H1 (cell line): ENCODE measurements around the gene TCEA2. TPM values are rescaled to one million over a fixed set of nuclear protein-coding genes. Genes with fewer than 3 reads are reported as not detected.

Experiments
- CTCF ChIA-PET: fragments of 300-600 bp; sonication (Branson Sonifier 250); formaldehyde crosslinking; loops from one replicate; lab custom pipeline; 2021; ENCODE audit not compliant: partially characterized antibody; lab: Charles Lee
- POLR2A ChIA-PET: fragments of 300-600 bp; sonication (Branson Sonifier 250); formaldehyde crosslinking; loops from one replicate; lab custom pipeline; 2021; ENCODE audit warnings: inconsistent platforms; ENCODE audit not compliant: partially characterized antibody; lab: Charles Lee
- DNase-seq, 2 experiments: peaks; one replicate each; pipeline versions ENCODE4 v3.0.0 to v3.0.0-alpha.2; 2010 to 2022; ENCODE audit warnings: low spot score in 2 of 2, low read depth in 1 of 2, mixed read lengths in 1 of 2
- FAIRE-seq: peaks from 2 replicates; lab custom pipeline; 2011; peaks lifted over from hg19 to GRCh38; lab: Jason Lieb, UNC
- H2AFZ ChIP-seq: 2 replicates; pipeline ENCODE4 v1.8.1; 2012; ENCODE audit warnings: low read length, inconsistent platforms
- H2AK5ac ChIP-seq: 2 replicates; pipeline ENCODE4 v1.6.1; 2013; ENCODE audit warnings: low read depth, low read length
- H2BK120ac ChIP-seq: replicated peaks from 2 replicates; pipeline ENCODE3; 2013; ENCODE audit warnings: low read depth, low read length, inconsistent platforms
- H2BK12ac ChIP-seq: 2 replicates; pipeline ENCODE4 v1.6.1; 2013; ENCODE audit warnings: low read depth, low read length
- H2BK15ac ChIP-seq: 2 replicates; pipeline ENCODE4 v1.6.1; 2013; ENCODE audit warnings: low read length
- H2BK20ac ChIP-seq: 2 replicates; pipeline ENCODE4 v1.6.1; 2013; ENCODE audit warnings: low read length
- H2BK5ac ChIP-seq: 2 replicates; pipeline ENCODE4 v1.6.1; 2013; ENCODE audit warnings: low read depth, low read length
- H3K14ac ChIP-seq: 2 replicates; pipeline ENCODE4 v1.6.1; 2013; ENCODE audit warnings: inconsistent platforms; ENCODE audit not compliant: insufficient read length
- H3K18ac ChIP-seq: 2 replicates; pipeline ENCODE4 v1.6.1; 2013; ENCODE audit warnings: low read length; ENCODE audit errors: extremely low read depth
- H3K23ac ChIP-seq: 2 replicates; pipeline ENCODE4 v1.6.1; 2013; ENCODE audit warnings: inconsistent platforms; ENCODE audit not compliant: insufficient read length
- H3K23me2 ChIP-seq: 2 replicates; pipeline ENCODE4 v1.6.1; 2013; ENCODE audit warnings: low read depth, low read length
- H3K27ac ChIP-seq: 2 replicates; pipeline ENCODE4 v1.6.1; 2011; ENCODE audit warnings: low read depth, low read length, inconsistent platforms
- H3K27me3 ChIP-seq, 4 experiments: replicated peaks in 1 of 4; 1 replicate in 1 of 4; 2 replicates in 3 of 4; pipeline versions ENCODE4 v1.6.1 to v1.8.1; 2011 to 2013; ENCODE audit warnings: low read length in 3 of 4, mild to moderate bottlenecking in 3 of 4, inconsistent platforms in 2 of 4, mixed read lengths in 2 of 4, moderate library complexity in 1 of 4; ENCODE audit not compliant: control insufficient read depth in 3 of 4, insufficient read depth in 3 of 4; ENCODE audit errors: extremely low read depth in 1 of 4
- H3K36me3 ChIP-seq, 4 experiments: 2 replicates each; pipeline versions ENCODE4 v1.6.1 to v1.8.1; 2011 to 2013; ENCODE audit warnings: mild to moderate bottlenecking in 4 of 4, low read length in 3 of 4, moderate library complexity in 2 of 4, control low read depth in 1 of 4, inconsistent platforms in 1 of 4; ENCODE audit not compliant: insufficient read depth in 4 of 4, control insufficient read depth in 2 of 4
- H3K4ac ChIP-seq: replicated peaks from 2 replicates; pipeline ENCODE3; 2013; ENCODE audit warnings: low read length, low read depth, mixed read lengths, inconsistent platforms; ENCODE audit not compliant: insufficient read length
- H3K4me1 ChIP-seq, 4 experiments: replicated peaks in 1 of 4; 1 replicate in 1 of 4; 2 replicates in 3 of 4; pipeline versions ENCODE4 v1.6.1 to v1.8.1; 2011 to 2013; ENCODE audit warnings: low read length in 3 of 4, inconsistent platforms in 2 of 4, mixed read lengths in 1 of 4; ENCODE audit not compliant: insufficient read depth in 4 of 4, control insufficient read depth in 3 of 4
- H3K4me2 ChIP-seq, 2 experiments: 2 replicates each; pipeline versions ENCODE4 v1.6.1 to v1.8.1; 2011 to 2013; ENCODE audit warnings: low read depth in 2 of 2, low read length in 2 of 2, control low read depth in 1 of 2, inconsistent platforms in 1 of 2, mild to moderate bottlenecking in 1 of 2; ENCODE audit not compliant: insufficient read depth in 1 of 2
- H3K4me3 ChIP-seq, 4 experiments: fragments of 200-600, 300-600 bp in 1 of 4; sonication (generic), shearing (Covaris generic), sonication (Bioruptor Twin) in 1 of 4; 2 replicates each; pipeline versions ENCODE4 v1.5.1 to v1.8.1; 2011 to 2016; ENCODE audit warnings: low read length in 4 of 4, low read depth in 3 of 4, control low read depth in 2 of 4, inconsistent platforms in 2 of 4, mild to moderate bottlenecking in 2 of 4, mixed read lengths in 1 of 4, moderate library complexity in 1 of 4; ENCODE audit not compliant: insufficient read depth in 2 of 4; ENCODE audit errors: extremely low read depth in 1 of 4
- H3K56ac ChIP-seq: replicated peaks from 2 replicates; pipeline ENCODE3; 2013; ENCODE audit warnings: low read depth, mild to moderate bottlenecking, mixed read lengths, low read length, inconsistent platforms; ENCODE audit not compliant: insufficient read length
- H3K79me1 ChIP-seq: 2 replicates; pipeline ENCODE4 v1.6.1; 2013; ENCODE audit warnings: low read depth, low read length, control low read depth
- H3K79me2 ChIP-seq, 2 experiments: 2 replicates each; pipeline versions ENCODE4 v1.6.1 to v1.8.1; 2012 to 2013; ENCODE audit warnings: low read length in 2 of 2, mild to moderate bottlenecking in 2 of 2, inconsistent platforms in 1 of 2; ENCODE audit not compliant: insufficient read depth in 2 of 2, control insufficient read depth in 1 of 2
- H3K9ac ChIP-seq, 4 experiments: replicated peaks in 1 of 4; 1 replicate in 1 of 4; 2 replicates in 3 of 4; pipeline versions ENCODE4 v1.6.1 to v1.8.1; 2011 to 2013; ENCODE audit warnings: low read depth in 3 of 4, low read length in 3 of 4, control low read depth in 2 of 4, mild to moderate bottlenecking in 2 of 4, moderate library complexity in 2 of 4, inconsistent platforms in 1 of 4; ENCODE audit errors: extremely low read depth in 1 of 4
- H3K9me3 ChIP-seq, 2 experiments: 2 replicates each; pipeline versions ENCODE4 v1.6.1 to v1.8.1; 2012 to 2013; ENCODE audit warnings: mild to moderate bottlenecking in 2 of 2, moderate library complexity in 2 of 2, control low read depth in 1 of 2, inconsistent platforms in 1 of 2, low read depth in 1 of 2, low read length in 1 of 2, mixed read lengths in 1 of 2; ENCODE audit not compliant: insufficient read depth in 2 of 2
- H4K20me1 ChIP-seq, 2 experiments: replicated peaks in 1 of 2; 2 replicates each; pipeline versions ENCODE3 to v1.8.1; 2011 to 2013; ENCODE audit warnings: inconsistent platforms in 2 of 2, low read length in 2 of 2, mild to moderate bottlenecking in 1 of 2; ENCODE audit not compliant: insufficient read depth in 2 of 2, control insufficient read depth in 1 of 2
- H4K5ac ChIP-seq: 2 replicates; pipeline ENCODE4 v1.6.1; 2013; ENCODE audit warnings: low read length, low read depth, mixed read lengths, inconsistent platforms; ENCODE audit not compliant: insufficient read length
- H4K8ac ChIP-seq: 2 replicates; pipeline ENCODE4 v1.8.0; 2013; ENCODE audit warnings: mild to moderate bottlenecking, moderate library complexity, low read length, inconsistent platforms; ENCODE audit not compliant: insufficient read depth; ENCODE audit errors: extremely low read depth
- H4K91ac ChIP-seq: replicated peaks from 2 replicates; pipeline ENCODE3; 2013; ENCODE audit warnings: low read length, mixed read lengths, inconsistent platforms; ENCODE audit not compliant: insufficient read length
- ASH2L ChIP-seq: fragments of 200-600, 300-600 bp; sonication (generic); IDR thresholded peaks from one replicate; pipeline ENCODE4 v1.7.1; 2017; ENCODE audit warnings: low read length
- HDAC2 ChIP-seq, 2 experiments: fragments of 300-600 bp in 1 of 2; sonication (generic) in 1 of 2; IDR thresholded peaks; 2 replicates each; pipeline ENCODE4 v1.6.1; 2011 to 2012; ENCODE audit warnings: low read depth in 2 of 2, low read length in 2 of 2, mild to moderate bottlenecking in 2 of 2, moderate library complexity in 2 of 2, borderline replicate concordance in 1 of 2, inconsistent platforms in 1 of 2
- JUN ChIP-seq: IDR thresholded peaks from 2 replicates; pipeline ENCODE4 v1.6.1; 2011; ENCODE audit warnings: low read depth, mild to moderate bottlenecking, improper control_type of control experiment, low read length
- KDM4A ChIP-seq: IDR thresholded peaks from one replicate; pipeline ENCODE4 v1.7.1; 2012; ENCODE audit warnings: low read depth, mild to moderate bottlenecking, moderate library complexity, low read length, inconsistent platforms; ENCODE audit not compliant: severe bottlenecking
- MAFK ChIP-seq: IDR thresholded peaks from 2 replicates; pipeline ENCODE4 v1.6.1; 2012; ENCODE audit warnings: low read depth, mild to moderate bottlenecking, improper control_type of control experiment, low read length
- MAX ChIP-seq: IDR thresholded peaks from 2 replicates; pipeline ENCODE4 v1.6.1; 2012; ENCODE audit warnings: inconsistent platforms
- SIRT6 ChIP-seq: IDR thresholded peaks from one replicate; pipeline ENCODE4 v1.7.1; 2012; ENCODE audit warnings: low read length, inconsistent platforms
- SP1 ChIP-seq: IDR thresholded peaks from 2 replicates; pipeline ENCODE4 v1.6.1; 2011; ENCODE audit warnings: low read depth, low read length
- SP4 ChIP-seq: IDR thresholded peaks from 2 replicates; pipeline ENCODE4 v1.6.1; 2012; ENCODE audit warnings: low read length, inconsistent platforms
- USF2 ChIP-seq: IDR thresholded peaks from 2 replicates; pipeline ENCODE4 v1.6.1; 2011; ENCODE audit warnings: low read length, improper control_type of control experiment
- WGBS, 2 experiments: shearing (Covaris generic) in 1 of 2; methylation state at CpG; one replicate each; pipeline versions ENCODE4 v1.1.6 to v1.1.7; 2013 to 2015; ENCODE audit warnings: low lambda C conversion rate in 2 of 2, mixed read lengths in 2 of 2, inconsistent platforms in 1 of 2, low coverage in 1 of 2, missing lambda C conversion rate in 1 of 2; ENCODE audit not compliant: insufficient replicate concordance in 2 of 2, insufficient coverage in 1 of 2, insufficient read length in 1 of 2; ENCODE audit errors: extremely low coverage in 1 of 2, missing lambda C conversion rate in 1 of 2; 5-methylcytosine and 5-hydroxymethylcytosine counted together
- polyA plus RNA-seq, 7 experiments: library from polyadenylated mRNA; depleted of rRNA in 3 of 7; stranded (reverse) in 5 of 7; unstranded in 2 of 7; fragments of >200 nt in 5 of 7; fragments of 200-250 nt in 2 of 7; gene quantifications; 1 replicate in 5 of 7; 2 replicates in 1 of 7; 4 replicates in 1 of 7; pipeline versions ENCODE4 v1.2.1 to v1.2.3, GENCODE V29; 2011 to 2013; ENCODE audit warnings: missing spikeins in 2 of 7, mixed read lengths in 2 of 7
- total RNA-seq: library from RNA; stranded (reverse); fragmentation: NEBNext Ultra II Directional; extraction: Animal tissue kit (Norgen Biotek cat#: 25700); gene quantifications from 2 replicates; pipeline ENCODE4 v1.2.1, GENCODE V29; 2021

TCEA2 gene
- total and polyA plus RNA-seq, 2 of the 8 experiments (the other 6 are each of a cell fraction or from before 2014, with no cell fraction given), result 41.4 to 42.3 TPM

DNA sequence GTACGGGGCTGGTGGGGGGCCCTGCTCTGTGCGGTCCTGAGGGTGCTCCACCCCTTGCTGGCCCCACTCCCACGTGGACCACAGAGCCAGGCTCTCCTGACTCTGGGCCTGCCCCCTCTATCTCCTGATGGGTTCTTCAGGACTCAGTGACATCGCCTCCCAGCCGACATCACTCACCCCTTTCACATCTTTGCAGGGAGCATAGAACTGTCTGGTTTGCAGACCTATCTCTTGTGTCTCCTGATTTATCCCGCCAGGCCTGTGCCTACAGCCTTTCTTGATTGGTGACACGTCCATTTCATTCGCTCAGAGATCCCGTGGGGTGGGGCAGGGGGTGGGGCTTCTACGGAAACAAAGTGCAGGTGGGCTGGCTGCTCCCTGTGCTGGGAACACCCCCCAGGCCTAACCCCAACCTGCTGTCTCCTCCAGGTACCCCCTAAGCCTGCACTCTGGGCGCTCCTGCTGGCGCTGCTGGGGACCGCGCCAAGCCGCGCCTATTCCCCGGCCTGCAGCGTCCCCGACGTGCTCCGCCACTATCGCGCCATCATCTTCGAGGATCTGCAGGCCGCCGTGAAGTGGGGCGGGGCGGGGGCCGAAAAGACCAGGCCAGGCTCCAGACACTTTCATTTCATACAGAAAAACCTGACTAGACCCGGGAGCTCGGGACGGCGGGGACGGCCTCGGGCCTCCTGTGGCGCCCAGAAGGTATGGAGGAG is 25.3 kb upstream of the TCEA2 start:
- ChIA-PET CTCF (interaction anchor here (0.9 to 7.3 kb wide), 20 partner anchors 10 to 347 kb away, joined by 3 to 73 read pairs (median 4); partner anchors contain the start of genes LKAAEAR1, PRPF6, SOX18 and TCEA2), POLR2A (interaction anchor here (1.0 to 3.5 kb wide), 8 partner anchors 10 to 385 kb away, joined by 3 to 24 read pairs (median 4); partner anchors contain the start of genes STMN3 and TCEA2)
- Histone ChIP-seq H2BK20ac (no peak overlapping the region), H3K9me3 (no peaks in the 10 kb centered on the region), H2AFZ (no peak overlapping the region), H3K23ac (no peak overlapping the region), H3K79me1 (no peaks in the 10 kb centered on the region; the same call in 1 of the 2 replicates), H2BK120ac (no peak overlapping the region), H4K8ac (no peak overlapping the region), H4K5ac (no peak overlapping the region), H2BK15ac (no peak overlapping the region), H3K9ac (no peak overlapping the region), H3K4ac (no peak overlapping the region), H3K18ac (no peak overlapping the region), H3K36me3 (peaks cover 0 to 4% (median 1%) of the 10 kb centered on the region in 4 experiments; a peak in 3 of 8 replicates), H3K79me2 (no peaks in the 10 kb centered on the region), H3K4me3 (peak overlapping the region; percentile 27 to 73 (median 36); a peak in 7 of 8 replicates), H2BK12ac (peak overlapping the region; percentile 50; the same call in 1 of the 2 replicates), H4K20me1 (peaks cover 0 to 3% of the 10 kb centered on the region in 2 experiments), H3K4me1 (peaks cover 0 to 23% (median 17%) of the 10 kb centered on the region in 4 experiments; a peak in 6 of 7 replicates), H3K23me2 (peaks cover 3% of the 10 kb centered on the region; the same call in 1 of the 2 replicates), H3K27ac (no peak overlapping the region), H2BK5ac (no peak overlapping the region), H3K14ac (no peak overlapping the region), H2AK5ac (no peak overlapping the region), H3K56ac (no peak overlapping the region), H3K27me3 (peaks cover 16 to 51% (median 43%) of the 10 kb centered on the region in 4 experiments), H3K4me2 (peak overlapping the region; percentile 8 to 74), H4K91ac (no peak overlapping the region)
- WGBS, 2 experiments, result 16% methylated on average over 33 of the region's 36 CpGs; no CpG with 5 or more reads in 1 of the 2 experiments
- DNase-seq, result no peak
- no peak for FAIRE-seq
- no peak for TF ChIP-seq SP1
- no peak for TF ChIP-seq SP4
- TF ChIP-seq JUN, result no peak
- no peak for TF ChIP-seq MAFK
- TF ChIP-seq MAX, result no peak; the same call in 1 of the 2 replicates
- TF ChIP-seq HDAC2 (IDR thresholded peaks at IDR 0.05; ENCODE audit: borderline replicate concordance in 1 of 2, low read depth in 2 of 2, low read length in 2 of 2), result 0 out of 4 replicates have a peak, but pooled peaks of 1 of the 2 experiments have one; percentile 17
- TF ChIP-seq ASH2L, result no peak
- peak; percentile 4 for TF ChIP-seq KDM4A
- TF ChIP-seq USF2, result no peak
- TF ChIP-seq SIRT6, result no peak
